Measurements from ENCODE around the gene LRRC18. TPM values are rescaled to one million over a fixed set of nuclear protein-coding genes. Genes with fewer than 3 reads are reported as not detected.

Gene LRRC18
- total RNA-seq, 4 donors from 2014 or later: 0.21 TPM; not detected in 3

- DNase-seq: no peak
- intact Hi-C loops (cut with DNase I; ENCODE audit: low total_unique reads): no loop called here
Observed at GRCh38 chr10:48929413-48929990, 10.1 kb downstream of the LRRC18 start.

GRCh38 chr10:48926764-48927540 lies 12.7 kb downstream of the LRRC18 start:
- no peaks in the 10 kb centered on the region for H3K9me3 ChIP-seq
- H3K36me3 ChIP-seq: no peaks in the 10 kb centered on the region
- no peaks in the 10 kb centered on the region for H3K4me1 ChIP-seq
- no peaks in the 10 kb centered on the region for H3K27me3 ChIP-seq
- H3K4me3 ChIP-seq: no peak overlapping the region
- DNase-seq: no peak
- TF ChIP-seq CTCF (IDR thresholded peaks at IDR 0.05): no peak
- no peak for TF ChIP-seq POLR2A (IDR thresholded peaks at IDR 0.05)
- intact Hi-C loops (cut with DNase I; ENCODE audit: low total_unique reads): no loop called here
- no peak overlapping the region for H3K27ac ChIP-seq

More at GRCh38 chr10:48929413-48929990, 10.1 kb downstream of the LRRC18 start:
- no peaks in the 10 kb centered on the region for H3K4me1 ChIP-seq
- H3K9me3 ChIP-seq: no peaks in the 10 kb centered on the region
- H3K4me3 ChIP-seq: no peak overlapping the region
- TF ChIP-seq CTCF (IDR thresholded peaks at IDR 0.05) (no peak), POLR2A (IDR thresholded peaks at IDR 0.05) (no peak)
- H3K27ac ChIP-seq: no peak overlapping the region
- no peaks in the 10 kb centered on the region for H3K27me3 ChIP-seq
- no peaks in the 10 kb centered on the region for H3K36me3 ChIP-seq

- Histone ChIP-seq H3K4me3 (no peak overlapping the region), H3K27me3 (no peaks in the 10 kb centered on the region), H3K4me1 (no peaks in the 10 kb centered on the region), H3K9me3 (no peaks in the 10 kb centered on the region), H3K27ac (no peak overlapping the region), H3K36me3 (no peaks in the 10 kb centered on the region)
- TF ChIP-seq CTCF (IDR thresholded peaks at IDR 0.05) (no peak), POLR2A (IDR thresholded peaks at IDR 0.05) (no peak)
- DNase-seq: no peak
- intact Hi-C loops (cut with DNase I; ENCODE audit: low total_unique reads): no loop called here
Observed at GRCh38 chr10:48926255-48926654, 13.4 kb downstream of the LRRC18 start.

- no peak for TF ChIP-seq POLR2A (IDR thresholded peaks at IDR 0.05)
- TF ChIP-seq CTCF (IDR thresholded peaks at IDR 0.05): no peak
Observed at GRCh38 chr10:48924988-48925387, 14.7 kb downstream of the LRRC18 start.

GRCh38 chr10:48923748-48924147 lies 15.9 kb downstream of the LRRC18 start:
- no peak for TF ChIP-seq CTCF (IDR thresholded peaks at IDR 0.05)
- no peak for TF ChIP-seq POLR2A (IDR thresholded peaks at IDR 0.05)
- H3K4me3 ChIP-seq: no peak overlapping the region
- H3K4me1 ChIP-seq: no peaks in the 10 kb centered on the region
- DNase-seq: no peak
- no peaks in the 10 kb centered on the region for H3K9me3 ChIP-seq
- intact Hi-C loops (cut with DNase I; ENCODE audit: low total_unique reads): no loop called here
- H3K36me3 ChIP-seq: no peaks in the 10 kb centered on the region
- H3K27ac ChIP-seq: no peak overlapping the region
- no peaks in the 10 kb centered on the region for H3K27me3 ChIP-seq

More at GRCh38 chr10:48924988-48925387, 14.7 kb downstream of the LRRC18 start:
- Histone ChIP-seq H3K4me3 (no peak overlapping the region), H3K9me3 (no peaks in the 10 kb centered on the region), H3K36me3 (no peaks in the 10 kb centered on the region), H3K27ac (no peak overlapping the region), H3K4me1 (no peaks in the 10 kb centered on the region), H3K27me3 (no peaks in the 10 kb centered on the region)
- intact Hi-C loops (cut with DNase I; ENCODE audit: low total_unique reads): no loop called here
- DNase-seq: no peak

All from uterus (tissue), 4 donors.